Left cardiac atrium (tissue), 4 donors: ENCODE results near the gene OR2A25. TPM values are rescaled to one million over a fixed set of nuclear protein-coding genes. Genes with fewer than 3 reads are reported as not detected.

ENCODE experiments used
- ATAC-seq, 2 donors: fragments of 200-7000 bp; cut with Tn5 transposase; one replicate each; pipeline ENCODE4 v1.9.1; 2020; ENCODE audit warnings: mild to moderate bottlenecking in 2 of 2, moderate library complexity in 2 of 2
- DNase-seq: peaks from one replicate; pipeline ENCODE4 v3.0.0-alpha.2; 2020
- intact Hi-C, 2 donors: fragments of 100-400 bp; cut with DNase I; formaldehyde crosslinking; loops; one replicate each; pipeline versions ENCODE4 v1.14.1 to v1.15.1; 2022 to 2023
- total RNA-seq, 2 donors: library from RNA; stranded (reverse); fragmentation: NEBNext Ultra II Directional; extraction: Animal tissue kit (Norgen Biotek cat#: 25700); gene quantifications; one replicate each; pipeline ENCODE4 v1.2.1, GENCODE V29; 2021
- donor health status: DM: no; HTN: yes; CAD: no.
- donor health status: DM: no; HTN: yes; CAD: no; lungs with severe emphysema.
- donor health status: DM: yes; HTN: yes; CAD: no.
- donor health status: Dilated cardiomyopathy.

OR2A25 gene
- total RNA-seq, 2 donors from 2014 or later, result not detected

- ATAC-seq, result no peak
These were observed 11.7 kb upstream of the OR2A25 start for GRCh38 chr7:144057954-144058353.

GRCh38 chr7:144063710-144064109 lies 5.9 kb upstream of the OR2A25 start:
- DNase-seq (no peak), ATAC-seq (no peak)
- intact Hi-C loops, result no loop called here

More at GRCh38 chr7:144057954-144058353, 11.7 kb upstream of the OR2A25 start:
- no peak for DNase-seq
- intact Hi-C loops, result no loop called here

- DNase-seq (no peak), ATAC-seq (no peak)
- intact Hi-C loops, result no loop called here
These were observed 342 bp downstream of the OR2A25 start for GRCh38 chr7:144069953-144070352.

- no peak for DNase-seq
- no peak for ATAC-seq
- intact Hi-C loops, result no loop called here
These were observed 4.8 kb downstream of the OR2A25 start for GRCh38 chr7:144074374-144074773.

- intact Hi-C loops, result no loop called here
- no peak for ATAC-seq
These were observed 16.4 kb downstream of the OR2A25 start, which contains the start of gene OR2A12 for GRCh38 chr7:144085978-144086377. Gene OR2A12, plus strand, starts transcription at chr7:144086278. Its CDS starts 8,830 bp downstream, at chr7:144095108.

GRCh38 chr7:144086730-144087129 lies 17.1 kb downstream of the OR2A25 start:
- intact Hi-C loops, result no loop called here
- ATAC-seq (no peak), DNase-seq (no peak)

More at GRCh38 chr7:144085978-144086377, 16.4 kb downstream of the OR2A25 start, which contains the start of gene OR2A12:
- no peak for DNase-seq

GRCh38 chr7:144087230-144087629 lies 17.6 kb downstream of the OR2A25 start:
- intact Hi-C loops, result no loop called here
- ATAC-seq (no peak), DNase-seq (no peak)

GRCh38 chr7:144090667-144091066 lies 21.1 kb downstream of the OR2A25 start:
- intact Hi-C loops, result no loop called here
- no peak for DNase-seq
- no peak for ATAC-seq

GRCh38 chr7:144098776-144099175 lies 29.2 kb downstream of the OR2A25 start:
- DNase-seq, result no peak
- intact Hi-C loops, result no loop called here
- no peak for ATAC-seq

- no peak for ATAC-seq
- intact Hi-C loops, result no loop called here
These were observed 31.0 kb downstream of the OR2A25 start for GRCh38 chr7:144100607-144101006.

GRCh38 chr7:144102041-144102440 lies 32.4 kb downstream of the OR2A25 start:
- ATAC-seq (no peak), DNase-seq (no peak)
- intact Hi-C loops, result no loop called here

More at GRCh38 chr7:144100607-144101006, 31.0 kb downstream of the OR2A25 start:
- DNase-seq, result no peak

GRCh38 chr7:144105211-144105610 lies 35.6 kb downstream of the OR2A25 start:
- ATAC-seq (no peak), DNase-seq (no peak)
- intact Hi-C loops, result no loop called here

- intact Hi-C loops, result no loop called here
- DNase-seq, result no peak
- ATAC-seq, result no peak
These were observed 39.7 kb downstream of the OR2A25 start, which contains the start of gene OR2A2 for GRCh38 chr7:144109283-144109682. Gene OR2A2, plus strand, starts transcription at chr7:144109583. Its CDS starts 0 bp downstream, at chr7:144109583.

GRCh38 chr7:144110272-144110671 lies 40.7 kb downstream of the OR2A25 start:
- no peak for ATAC-seq
- DNase-seq, result no peak
- intact Hi-C loops, result no loop called here

- intact Hi-C loops, result no loop called here
- no peak for DNase-seq
- no peak for ATAC-seq
These were observed 44.0 kb downstream of the OR2A25 start for GRCh38 chr7:144113651-144114050.

- intact Hi-C loops, result no loop called here
- no peak for ATAC-seq
- DNase-seq, result no peak
These were observed 48.7 kb downstream of the OR2A25 start for GRCh38 chr7:144118341-144118740.

- DNase-seq (no peak), ATAC-seq (no peak)
- intact Hi-C loops, result no loop called here
These were observed 53.3 kb downstream of the OR2A25 start, which contains the start of gene OR2A14 for GRCh38 chr7:144122876-144123275. Gene OR2A14, plus strand, starts transcription at chr7:144123176. Its CDS starts 5,937 bp downstream, at chr7:144129113.

Other genes with a start within 250 kb of the OR2A25 start
- gene TCAF1, start 167.6 kb upstream of the OR2A25 start, total RNA-seq, result 10 to 100 TPM; 24.0 to 26.9 TPM
- gene OR2F2, start 134.6 kb upstream of the OR2A25 start, total RNA-seq, result not detected
- not detected for gene OR2F1, start 115.0 kb upstream of the OR2A25 start, total RNA-seq
- gene OR6B1, start 69.5 kb upstream of the OR2A25 start, total RNA-seq, result not detected
- gene OR2A5, start 20.9 kb upstream of the OR2A25 start, total RNA-seq, result not detected
- gene OR2A12, start 16.5 kb downstream of the OR2A25 start, total RNA-seq, result not detected
- not detected for gene OR2A2, start 39.8 kb downstream of the OR2A25 start, total RNA-seq
- not detected for gene OR2A14, start 53.4 kb downstream of the OR2A25 start, total RNA-seq
- 1 to 10 TPM in 1 of 2 donors, not detected in 1; 1.3 TPM for gene CTAGE4, start 113.7 kb downstream of the OR2A25 start, total RNA-seq
- gene ARHGEF35, start 126.0 kb downstream of the OR2A25 start, total RNA-seq, result 1 to 10 TPM; 1.8 to 2.3 TPM
- under 1 TPM in 1 of 2 donors, not detected in 1; 0.10 TPM for gene OR2A42, start 169.8 kb downstream of the OR2A25 start, total RNA-seq
- gene OR2A7, start 195.0 kb downstream of the OR2A25 start, total RNA-seq, result 1 to 10 TPM; 1.0 to 1.8 TPM
- under 1 TPM; 0.24 to 0.71 TPM for gene CTAGE8, start 199.5 kb downstream of the OR2A25 start, total RNA-seq
- not detected for gene OR2A1, start 242.6 kb downstream of the OR2A25 start, total RNA-seq